Lower leg skin (tissue), 3 donors: ENCODE data around the gene S100A8.

Source experiments
- POLR2A ChIP-seq, 2 donors: fragments of 450-650 bp; IDR thresholded peaks; one replicate each; pipeline ENCODE4 v1.6.1; 2016 to 2017; ENCODE audit warnings: antibody characterized with exemption in 2 of 2, mild to moderate bottlenecking in 1 of 2, moderate library complexity in 1 of 2
- TF ChIP-seq, protein P1 (sequence below), 3 donors: fragments of 450-650 bp; IDR thresholded peaks; one replicate each; pipeline ENCODE4 v1.5.1; 2016; ENCODE audit warnings: antibody characterized with exemption in 3 of 3, mild to moderate bottlenecking in 3 of 3, moderate library complexity in 2 of 3

- TF ChIP-seq, protein P1, sequence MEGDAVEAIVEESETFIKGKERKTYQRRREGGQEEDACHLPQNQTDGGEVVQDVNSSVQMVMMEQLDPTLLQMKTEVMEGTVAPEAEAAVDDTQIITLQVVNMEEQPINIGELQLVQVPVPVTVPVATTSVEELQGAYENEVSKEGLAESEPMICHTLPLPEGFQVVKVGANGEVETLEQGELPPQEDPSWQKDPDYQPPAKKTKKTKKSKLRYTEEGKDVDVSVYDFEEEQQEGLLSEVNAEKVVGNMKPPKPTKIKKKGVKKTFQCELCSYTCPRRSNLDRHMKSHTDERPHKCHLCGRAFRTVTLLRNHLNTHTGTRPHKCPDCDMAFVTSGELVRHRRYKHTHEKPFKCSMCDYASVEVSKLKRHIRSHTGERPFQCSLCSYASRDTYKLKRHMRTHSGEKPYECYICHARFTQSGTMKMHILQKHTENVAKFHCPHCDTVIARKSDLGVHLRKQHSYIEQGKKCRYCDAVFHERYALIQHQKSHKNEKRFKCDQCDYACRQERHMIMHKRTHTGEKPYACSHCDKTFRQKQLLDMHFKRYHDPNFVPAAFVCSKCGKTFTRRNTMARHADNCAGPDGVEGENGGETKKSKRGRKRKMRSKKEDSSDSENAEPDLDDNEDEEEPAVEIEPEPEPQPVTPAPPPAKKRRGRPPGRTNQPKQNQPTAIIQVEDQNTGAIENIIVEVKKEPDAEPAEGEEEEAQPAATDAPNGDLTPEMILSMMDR (IDR thresholded peaks at IDR 0.05), result no peak
- TF ChIP-seq POLR2A (IDR thresholded peaks at IDR 0.05), result no peak
Observed at GRCh38 chr1:153366261-153366660, 24.6 kb downstream of the S100A8 start.
